NOMO-1 treated with DMSO at 0.1 percent for 48 hours (cell line): ENCODE results near the gene CTSW.
A peak's percentile ranks its signal among the peaks of the same experiment; 100 is the strongest.
"Not testable (repeated sequence)": the region's sequence is repeated elsewhere in the genome, so short reads cannot be mapped to it uniquely, and the experiment has no call there.

ENCODE experiments used
- DNase-seq: peaks from one replicate; lab custom pipeline; 2025; ENCODE audit not compliant: unreplicated experiment; lab: John Stamatoyannopoulos, UW

CTSW gene

DNA sequence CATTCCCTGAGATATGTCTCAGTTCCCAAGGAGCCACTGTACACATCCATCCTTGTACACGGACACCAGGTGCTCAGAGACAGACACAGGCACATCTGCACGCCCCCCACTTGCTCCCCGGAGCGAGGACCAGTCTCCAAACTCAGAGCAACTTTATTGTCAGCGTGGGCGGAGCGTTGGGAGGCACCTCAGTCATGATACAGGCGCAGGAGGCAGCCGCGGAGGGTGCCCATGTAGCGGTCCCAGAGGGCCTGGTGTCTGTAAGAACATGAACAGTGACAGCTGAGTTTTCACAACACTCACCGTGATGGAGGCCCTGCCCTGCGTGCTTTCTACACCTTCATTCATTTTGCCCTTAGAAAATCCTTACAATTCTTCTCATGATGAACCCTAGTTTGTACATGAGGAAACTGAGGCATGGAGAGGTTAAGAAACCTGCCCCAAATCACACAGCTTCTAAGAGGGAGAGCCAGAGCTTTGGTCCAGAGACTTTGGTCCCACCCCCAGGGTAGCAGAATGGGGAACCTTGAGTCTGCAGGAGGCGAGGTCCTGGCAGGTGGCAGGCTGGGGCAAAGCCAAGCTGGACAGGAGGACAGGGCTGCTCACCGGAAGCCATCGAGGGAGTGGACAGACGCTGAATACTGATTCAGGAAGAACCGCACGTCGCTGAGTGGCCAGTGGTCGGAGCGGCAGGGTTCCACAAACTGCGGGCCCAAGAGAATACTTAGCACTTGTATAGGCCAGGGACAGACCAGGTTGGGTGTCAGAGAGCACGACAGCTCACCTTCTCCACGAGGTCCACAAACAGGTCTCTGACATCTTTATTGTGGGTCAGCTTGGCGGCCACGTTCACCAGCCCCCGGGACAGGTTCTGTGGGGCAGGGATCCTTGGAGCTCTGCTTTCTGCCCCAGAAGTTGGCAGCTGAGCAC is 4.4 kb downstream of the CTSW start:
- DNase-seq: no peak

DNA sequence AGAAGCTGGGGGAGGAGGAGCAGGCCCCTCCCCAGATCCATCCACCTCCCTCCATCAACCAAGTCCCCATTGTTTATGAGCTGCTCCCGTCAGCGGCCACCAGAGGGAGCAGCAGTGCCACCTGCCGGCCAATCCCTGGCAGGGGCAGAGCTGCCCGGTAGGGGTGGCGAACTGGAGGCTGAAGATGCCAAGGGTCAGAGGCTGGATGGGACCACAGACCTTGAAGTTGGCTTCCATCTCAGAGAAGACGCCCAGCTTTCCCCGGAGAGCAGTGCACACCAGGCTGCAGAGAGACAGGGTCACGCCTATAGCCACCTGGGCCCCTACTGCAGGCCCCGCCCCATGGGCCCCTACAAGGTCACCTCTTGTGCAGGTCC is 5.1 kb downstream of the CTSW start:
- peak; percentile 58 for DNase-seq

DNA sequence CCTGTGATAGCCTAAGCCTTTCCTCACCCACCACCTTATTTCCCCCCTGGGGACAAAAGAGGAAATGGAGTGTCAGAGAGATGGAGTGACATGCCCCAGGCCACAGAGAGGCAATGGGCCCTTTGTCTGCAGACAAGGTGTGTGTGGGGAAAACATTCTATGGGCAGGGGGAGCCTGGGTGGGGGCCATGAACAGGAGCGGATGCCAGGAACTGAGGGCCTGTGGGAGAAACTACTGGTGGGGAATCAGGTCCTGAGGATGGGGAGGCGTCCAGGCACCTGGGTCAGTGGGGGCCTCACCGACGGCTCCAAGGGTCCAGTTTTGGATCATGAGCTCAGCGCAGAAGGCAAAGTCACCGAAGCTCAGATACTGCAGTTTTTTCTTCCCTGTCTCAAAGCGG is 5.6 kb downstream of the CTSW start:
- no peak for DNase-seq

DNA sequence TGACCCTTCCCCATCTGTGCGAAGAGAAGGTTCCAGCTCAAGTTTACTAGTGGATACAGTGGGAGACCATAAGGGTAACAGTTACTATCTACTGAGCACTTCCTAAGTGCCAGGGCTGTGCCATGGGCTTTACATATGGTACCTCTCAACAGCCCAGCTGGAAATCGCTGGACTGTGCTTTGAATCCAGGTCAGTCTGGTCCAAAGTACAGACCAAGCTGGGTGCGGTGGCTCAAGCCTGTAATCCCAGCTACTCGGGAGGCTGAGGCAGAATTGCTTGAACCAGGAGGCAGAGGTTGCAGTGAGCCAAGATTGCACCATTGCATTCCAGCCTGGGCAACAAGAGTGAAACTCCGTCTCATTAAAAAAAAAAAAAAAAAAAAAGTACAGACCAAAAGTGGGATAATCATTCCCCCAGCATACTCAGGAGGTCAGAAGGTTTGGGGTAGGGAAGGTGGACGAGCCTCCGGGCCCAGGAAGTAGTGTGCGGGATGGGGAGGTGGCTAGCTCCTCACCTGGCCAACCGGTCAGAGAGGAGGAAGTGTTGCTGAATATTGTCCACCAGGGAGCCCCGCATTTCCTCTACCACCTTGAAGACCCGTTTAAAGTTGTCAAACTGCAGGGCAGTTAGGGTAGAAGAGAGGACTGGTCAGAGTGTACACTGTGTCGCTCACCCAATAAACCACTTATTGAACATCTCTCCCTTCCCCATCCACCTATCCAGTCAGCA is 6.3 kb downstream of the CTSW start:
- DNase-seq: no peak

DNA sequence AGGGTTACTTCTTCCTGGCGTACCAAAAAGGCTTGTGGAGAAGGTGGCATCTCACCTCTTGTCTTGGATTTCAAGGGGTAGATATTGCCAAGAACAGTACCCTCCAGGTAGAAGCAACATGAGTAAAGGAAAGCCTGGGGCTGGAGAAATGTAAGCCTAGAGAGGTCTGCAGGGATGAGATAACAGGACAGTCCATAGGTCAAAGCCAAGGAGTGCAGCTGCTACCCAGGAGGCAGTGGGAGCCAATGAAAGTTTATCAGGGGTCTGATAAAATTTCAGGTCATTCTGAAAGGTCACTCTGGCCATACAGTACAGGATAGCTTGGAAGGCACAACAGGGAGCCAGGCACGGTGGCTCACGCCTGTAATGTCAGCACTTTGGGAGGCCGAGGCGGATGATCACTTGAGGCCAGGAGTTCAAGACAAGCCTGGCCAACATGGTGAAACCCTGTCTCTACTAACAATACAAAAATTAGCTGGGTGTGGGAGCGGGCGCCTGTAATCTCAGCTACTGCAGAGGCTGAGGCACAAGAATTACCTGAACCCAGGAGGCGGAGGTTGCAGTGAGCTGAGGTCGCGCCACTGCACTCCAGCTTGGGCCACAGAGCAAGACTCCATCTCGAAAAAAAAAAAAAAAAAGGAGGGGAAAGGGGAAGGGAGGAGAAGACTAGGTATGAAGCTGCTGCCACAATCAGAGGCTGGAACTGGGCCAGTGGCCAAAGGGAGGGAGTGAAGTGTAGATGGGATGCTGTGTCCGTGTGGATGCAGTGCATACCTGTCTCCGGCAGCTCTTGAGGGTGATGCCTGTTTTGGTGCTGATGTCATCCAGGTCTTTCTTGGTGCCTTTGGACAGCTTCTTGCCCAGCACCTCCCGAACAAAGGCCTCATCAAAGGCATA is 7.4 kb downstream of the CTSW start:
- no peak for DNase-seq

DNA sequence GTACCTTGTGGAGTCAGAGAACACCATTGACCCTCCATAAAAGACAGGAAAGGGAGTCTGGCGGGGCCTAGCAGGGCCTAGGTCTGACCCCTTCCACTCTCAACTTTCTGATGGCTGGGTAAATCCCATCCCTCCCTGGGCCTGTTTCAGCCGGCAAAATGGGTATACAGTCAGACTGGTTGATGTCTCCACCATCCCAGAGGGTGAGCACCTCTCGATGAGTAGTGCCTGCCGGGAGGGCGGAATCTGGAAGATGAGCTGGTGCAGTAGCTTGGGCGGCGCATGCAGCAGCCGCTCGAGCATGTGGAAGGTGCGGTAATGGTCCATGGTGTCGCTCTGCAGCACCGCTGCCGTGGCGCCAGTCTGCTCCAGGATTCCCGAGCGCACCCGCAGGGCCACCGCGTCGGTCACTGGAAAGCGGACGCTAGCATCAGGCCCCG is 8.1 kb downstream of the CTSW start:
- no peak for DNase-seq

DNA sequence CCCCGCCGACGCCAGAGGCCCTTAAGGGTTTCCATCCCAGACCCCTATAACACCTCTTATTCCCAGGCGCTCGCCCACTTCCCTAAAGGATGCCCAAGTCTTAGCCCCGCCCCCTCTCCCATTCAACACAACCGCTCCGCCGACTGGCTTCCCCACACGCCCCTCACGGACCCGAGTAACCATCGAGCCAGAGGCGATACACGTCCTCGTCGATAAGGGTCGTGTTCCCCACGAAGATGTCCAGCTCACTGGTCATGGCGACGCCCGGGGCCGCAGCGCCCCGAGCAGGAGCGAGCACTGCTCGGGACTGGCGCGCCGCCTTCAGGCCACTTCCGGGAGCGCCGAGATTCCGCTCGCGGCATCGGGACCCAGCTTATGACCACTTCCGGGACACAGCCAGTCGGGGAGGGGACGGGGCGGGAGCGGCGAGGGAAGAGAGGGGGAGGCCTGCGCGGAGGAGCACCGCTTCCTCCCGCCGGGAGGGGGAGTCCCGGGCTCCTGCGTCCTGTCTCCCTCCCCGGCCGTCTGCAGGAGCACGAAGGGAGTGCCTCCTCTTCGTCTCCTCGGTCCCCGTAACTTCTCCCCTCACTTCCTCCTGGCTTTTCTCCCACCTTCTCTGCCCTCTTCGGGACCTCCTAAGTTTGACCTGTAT is 8.7 kb downstream of the CTSW start, which contains the start of gene FIBP:
TSS of gene FIBP (minus strand) at position 309 of the 652 bp plus-strand sequence. CDS start at position 256, 53 bp downstream.
- peak; percentile 97 for DNase-seq

DNA sequence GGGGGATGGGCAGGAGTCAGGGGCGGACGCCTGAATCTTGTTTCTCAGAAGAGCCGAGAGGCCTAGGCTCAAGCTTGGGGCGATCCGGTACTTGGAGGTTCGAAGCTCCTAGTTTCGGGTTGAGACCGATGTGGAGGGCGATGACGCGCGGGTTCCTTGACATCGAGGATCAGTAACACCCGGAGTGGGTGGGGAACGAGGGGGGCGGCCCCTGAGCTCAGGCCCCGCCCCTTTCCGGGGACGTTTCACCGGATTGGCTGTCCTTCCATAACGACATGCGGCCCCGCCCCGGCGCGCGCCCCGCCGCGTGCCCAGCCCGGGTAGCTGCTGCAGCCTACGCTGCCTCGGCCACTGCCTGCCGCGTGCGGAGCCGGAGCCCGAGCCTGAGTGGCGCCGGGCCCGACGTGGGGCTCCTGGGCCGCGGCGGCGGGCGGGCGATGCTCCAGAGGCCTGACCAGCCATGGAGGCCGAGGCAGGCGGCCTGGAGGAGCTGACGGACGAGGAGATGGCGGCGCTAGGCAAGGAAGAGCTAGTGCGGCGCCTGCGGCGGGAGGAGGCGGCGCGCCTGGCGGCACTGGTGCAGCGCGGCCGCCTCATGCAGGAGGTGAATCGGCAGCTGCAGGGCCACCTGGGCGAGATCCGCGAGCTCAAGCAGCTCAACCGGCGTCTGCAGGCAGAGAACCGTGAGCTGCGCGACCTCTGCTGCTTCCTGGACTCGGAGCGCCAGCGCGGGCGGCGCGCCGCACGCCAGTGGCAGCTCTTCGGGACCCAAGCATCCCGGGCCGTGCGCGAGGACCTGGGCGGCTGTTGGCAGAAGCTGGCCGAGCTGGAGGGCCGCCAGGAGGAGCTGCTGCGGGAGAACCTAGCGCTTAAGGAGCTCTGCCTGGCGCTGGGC is 10.9 kb downstream of the CTSW start, which contains the start of gene CCDC85B:
TSS of gene CCDC85B (plus strand) at position 350 of the 895 bp plus-strand sequence. CDS start at position 461, 111 bp downstream.
- peak; percentile 87 for DNase-seq

DNA sequence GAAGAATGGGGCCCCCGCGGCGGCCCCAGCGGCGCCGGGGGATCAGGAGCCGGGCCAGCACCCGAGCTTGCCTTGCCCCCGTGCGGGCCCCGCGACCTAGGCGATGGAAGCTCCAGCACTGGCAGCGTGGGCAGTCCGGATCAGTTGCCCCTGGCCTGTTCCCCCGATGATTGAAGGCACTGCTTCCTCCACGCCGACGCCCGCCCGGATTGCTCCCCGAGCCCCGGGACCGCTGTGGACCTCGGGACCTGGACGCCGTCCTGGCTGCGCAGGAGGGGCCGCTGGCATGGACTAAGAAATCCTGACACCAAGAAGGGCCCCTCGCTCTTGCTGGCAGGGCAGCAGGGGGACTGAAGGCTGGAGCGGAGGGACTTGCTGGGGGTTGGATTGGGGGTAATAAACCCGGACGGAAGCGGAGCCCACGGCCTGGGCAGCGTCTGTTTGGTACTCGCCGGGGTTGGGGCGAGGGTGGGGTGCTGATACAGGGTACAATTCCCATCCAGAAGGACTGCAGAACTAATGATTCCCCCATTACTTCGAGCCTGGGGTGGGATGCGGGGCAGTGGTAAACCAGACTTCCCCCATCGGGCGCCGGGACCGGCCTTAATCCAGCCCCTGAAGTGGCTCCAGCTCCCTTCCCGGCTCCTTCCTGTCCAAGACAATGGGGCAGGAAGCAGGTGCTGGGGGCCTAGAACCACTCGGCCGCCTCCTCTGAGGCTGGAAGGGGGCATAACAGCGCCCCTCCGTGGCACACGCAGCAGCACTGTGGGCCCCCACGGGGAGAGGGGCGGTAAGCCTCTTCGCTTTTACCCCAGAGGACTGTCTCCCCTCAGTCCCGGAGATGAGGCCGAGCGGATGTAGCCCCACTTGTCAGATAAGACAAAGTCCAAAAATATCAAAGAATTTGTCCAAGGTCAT is 11.8 kb downstream of the CTSW start:
- DNase-seq: no peak

DNA sequence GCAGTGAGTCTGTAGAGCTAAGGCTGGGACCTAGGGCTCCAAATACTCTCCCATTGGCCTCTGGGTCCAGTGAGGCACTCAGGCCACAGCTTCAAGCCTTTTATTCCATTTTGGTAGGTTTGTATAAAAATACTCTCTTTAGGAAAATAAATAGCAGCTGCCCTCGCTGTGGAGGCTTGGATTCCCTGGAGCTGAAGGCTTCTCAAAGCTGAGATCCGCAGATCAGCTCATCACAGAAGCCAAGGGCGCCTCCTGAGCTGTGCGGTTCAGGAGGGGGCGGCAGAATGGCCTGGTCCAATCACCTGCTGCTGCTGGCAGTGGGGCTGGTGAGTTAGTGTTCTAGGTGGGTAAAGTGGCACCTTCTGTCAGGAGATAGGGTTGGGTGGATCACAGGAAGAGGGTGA is 12.5 kb downstream of the CTSW start:
- not testable (repeated sequence) for DNase-seq

DNA sequence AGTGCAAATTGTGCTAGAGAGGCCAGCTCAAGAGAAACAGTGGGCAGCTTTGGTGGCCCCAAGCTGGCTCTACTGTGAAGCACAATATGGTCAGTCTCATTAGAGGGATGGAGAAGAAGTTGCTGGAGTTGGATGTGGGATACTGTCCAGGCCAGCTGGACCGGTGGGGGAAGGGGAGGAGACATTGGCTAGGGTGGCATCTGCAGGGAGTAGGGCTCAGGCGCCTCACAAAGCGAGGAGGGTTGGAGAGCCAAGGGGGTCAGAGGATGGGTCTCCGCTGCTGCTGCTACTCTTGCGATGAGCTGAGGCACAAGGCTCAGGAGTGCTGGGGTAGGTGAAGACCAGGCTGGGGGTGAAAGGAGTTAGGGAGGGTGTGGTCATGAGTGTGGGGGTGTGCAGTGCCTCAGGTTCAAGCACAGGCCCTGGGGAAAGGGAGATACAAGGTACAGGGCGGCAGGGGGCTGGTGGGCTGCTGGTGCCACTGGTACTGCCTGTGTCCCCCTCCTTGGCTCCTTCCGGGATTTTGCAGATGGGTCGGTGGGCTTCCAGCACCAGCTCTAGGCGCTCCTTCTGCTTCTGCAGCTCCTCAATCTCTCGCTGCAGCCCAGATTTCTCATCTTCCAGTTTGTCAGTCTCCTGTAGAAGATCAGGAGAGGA is 13.2 kb downstream of the CTSW start:
- DNase-seq: no peak

DNA sequence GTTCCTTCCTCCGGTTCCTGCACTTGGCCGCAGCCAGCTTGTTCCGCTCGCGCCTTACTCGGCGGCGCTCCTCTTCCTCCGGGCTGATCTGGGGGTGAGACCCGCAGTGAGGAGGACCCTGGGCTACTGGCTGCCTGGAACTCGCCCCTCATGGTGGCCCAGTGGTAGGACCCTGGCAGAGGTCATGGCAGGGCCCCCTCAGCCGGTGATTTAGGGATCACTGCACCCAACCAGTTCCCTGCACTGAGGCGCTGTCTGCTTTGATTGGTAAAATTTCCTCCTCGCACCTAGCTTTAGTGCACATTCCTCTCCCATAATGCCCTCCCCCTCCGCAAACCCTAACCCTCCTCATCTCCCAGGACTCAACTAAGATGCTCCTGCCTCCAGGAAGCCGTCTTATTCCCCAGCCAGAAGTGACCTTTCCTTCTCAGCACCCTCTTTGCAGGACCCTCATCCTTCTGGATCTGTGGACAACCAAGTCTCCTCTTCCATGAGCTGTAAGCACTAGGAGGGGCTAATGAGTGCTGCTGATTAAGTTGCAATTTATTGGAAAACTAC is 14.5 kb downstream of the CTSW start:
- peak; percentile 14 for DNase-seq

DNA sequence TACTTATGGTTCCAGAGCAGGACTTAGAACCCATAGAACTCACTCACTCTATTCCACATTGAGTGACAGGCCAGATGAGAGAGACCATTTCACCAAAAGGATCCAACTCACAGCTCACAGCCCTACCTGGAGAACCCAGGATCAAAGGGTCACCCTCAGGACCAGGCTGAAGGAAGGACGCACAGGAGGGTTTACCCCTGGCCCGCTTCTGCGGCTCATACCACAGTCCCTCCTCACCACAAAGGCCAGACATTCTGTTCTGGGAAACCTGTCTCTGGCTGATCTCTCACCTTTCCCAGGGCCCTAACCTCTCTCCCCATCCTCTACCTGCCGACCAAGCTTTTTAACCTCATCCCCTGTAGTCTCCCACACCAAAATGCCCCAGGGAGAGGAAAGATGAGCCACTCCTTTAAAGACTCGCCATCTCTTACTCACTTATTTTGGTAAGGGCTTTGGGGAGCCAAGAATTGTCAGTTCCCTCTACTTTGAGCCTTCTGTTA is 15.9 kb downstream of the CTSW start:
- no peak for DNase-seq

DNA sequence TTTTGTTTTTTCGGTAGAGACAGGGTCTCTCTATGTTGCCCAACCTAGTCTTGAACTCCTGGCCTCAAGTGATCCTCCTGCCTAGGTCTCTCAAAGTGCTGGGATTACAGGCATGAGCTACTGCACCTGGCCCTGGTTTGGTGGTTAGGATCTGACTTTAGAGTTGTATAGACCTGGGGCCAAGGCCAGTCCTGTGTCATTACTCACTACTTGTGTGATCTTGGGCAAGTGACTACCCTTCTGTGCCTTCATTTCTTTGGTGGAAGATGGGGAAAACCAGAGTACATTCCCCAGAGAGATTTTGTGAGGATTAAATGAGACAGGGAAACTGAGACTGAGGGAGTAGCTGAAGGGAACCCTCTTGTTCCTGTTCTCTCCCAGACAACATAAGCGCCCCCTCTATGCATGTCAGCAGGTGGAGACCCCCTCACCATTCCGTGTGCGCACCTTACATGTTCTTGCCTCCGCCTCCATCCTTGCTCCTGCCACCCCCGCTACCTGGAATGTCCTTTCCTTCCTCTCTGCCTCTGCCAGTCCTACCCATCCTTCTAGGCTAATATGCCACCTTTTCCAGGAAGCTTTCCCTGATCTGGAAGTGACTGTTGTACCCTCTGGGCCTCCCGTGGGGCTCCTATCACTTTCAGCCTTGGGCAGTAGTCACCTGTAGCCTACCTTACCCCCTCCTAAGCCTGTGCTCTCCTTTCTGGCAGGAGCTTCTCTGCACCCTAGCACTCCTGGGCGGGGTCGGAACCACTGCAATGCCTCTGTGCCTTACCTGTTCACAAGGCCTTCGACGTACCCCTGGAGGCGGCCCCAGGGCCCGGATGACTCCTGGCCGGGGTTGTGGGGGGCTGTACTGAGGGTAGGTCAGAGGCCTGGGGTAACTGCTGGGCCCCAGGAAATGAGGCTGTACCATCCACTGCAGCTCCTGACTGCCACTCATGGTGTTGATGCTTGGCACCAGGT is 16.7 kb downstream of the CTSW start:
- DNase-seq: no peak

DNA sequence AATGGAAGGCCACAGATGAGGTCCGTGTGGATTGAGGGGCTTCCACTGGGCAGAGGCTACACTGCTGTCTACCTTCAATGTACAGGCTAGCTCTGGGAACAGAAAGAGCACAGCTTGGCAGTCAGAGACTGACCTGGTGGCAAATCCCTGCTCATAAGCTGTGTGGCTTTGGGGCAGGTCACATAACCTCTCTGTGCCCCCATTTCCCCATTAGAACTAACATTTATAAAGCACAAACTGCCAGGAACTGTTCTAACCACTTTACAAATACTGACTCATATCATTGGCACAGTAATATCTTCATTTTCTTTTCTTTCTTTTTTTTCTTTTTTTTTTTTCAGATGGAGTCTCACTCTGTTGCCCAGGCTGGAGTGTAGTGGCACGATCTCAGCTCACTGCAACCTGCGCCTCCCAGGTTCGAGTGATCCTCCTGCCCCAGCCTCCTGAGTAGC is 17.4 kb downstream of the CTSW start:
- no peak for DNase-seq
